K562 (cell line): ENCODE results near the gene RYR1. TPM values are rescaled to one million over a fixed set of nuclear protein-coding genes. Genes with fewer than 3 reads are reported as not detected.

Experiments used
- ATAC-seq: fragments of 200-7000 bp; cut with Tn5 transposase; 3 replicates; pipeline ENCODE4 v1.9.1; 2020; ENCODE audit warnings: moderate library complexity
- BruUV-seq: library from RNA; stranded (reverse); fragments of 400-500 nt; replicated peaks from 2 replicates; lab custom pipeline; 2021; lab: Mats Ljungman, UMichigan
- CTCF ChIA-PET: fragments of 300-600 bp; formaldehyde crosslinking; extraction: SDS; loops from one replicate; lab custom pipeline; 2021; ENCODE audit warnings: low intra/inter-chr PET ratio; lab: Yijun Ruan, JAX
- POLR2A ChIA-PET: fragments of 300-600, 350-650 bp; sonication (Branson Sonifier 250); formaldehyde crosslinking; extraction: SDS; loops from one replicate; lab custom pipeline; 2021; ENCODE audit warnings: antibody characterized with exemption, inconsistent platforms; lab: Yijun Ruan, JAX
- DNase-seq, 4 experiments: peaks; one replicate each; pipeline versions ENCODE4 v3.0.0 to v3.0.0-alpha.2; 2011 to 2018; ENCODE audit warnings: low spot score in 3 of 4, mixed read lengths in 3 of 4; ENCODE audit errors: extremely low read depth in 1 of 4
- FAIRE-seq: peaks from 2 replicates; lab custom pipeline; 2011; peaks lifted over from hg19 to GRCh38; lab: Jason Lieb, UNC
- H2AFZ ChIP-seq: 2 replicates; pipeline ENCODE4 v1.6.0; 2011; ENCODE audit warnings: low read depth, low read length, control low read depth, inconsistent platforms
- H3K27ac ChIP-seq: fragments of 200-600 bp; 3 replicates; pipeline ENCODE4 v1.8.0; 2011; ENCODE audit warnings: low read depth, mild to moderate bottlenecking, control low read depth, inconsistent platforms, low read length, moderate library complexity, mixed read lengths; ENCODE audit errors: extremely low read depth
- H3K27me3 ChIP-seq, 2 experiments: fragments of 300-600 bp in 1 of 2; 2 replicates in 1 of 2; 3 replicates in 1 of 2; pipeline versions ENCODE4 v1.6.0 to v1.8.0; 2011; ENCODE audit warnings: inconsistent platforms in 2 of 2, low read length in 2 of 2, mild to moderate bottlenecking in 1 of 2, mixed read lengths in 1 of 2, moderate library complexity in 1 of 2; ENCODE audit not compliant: control insufficient read depth in 2 of 2, insufficient read depth in 2 of 2
- H3K36me3 ChIP-seq: fragments of 300-600 bp; 3 replicates; pipeline ENCODE4 v1.8.0; 2011; ENCODE audit warnings: mild to moderate bottlenecking, low read length, inconsistent platforms; ENCODE audit not compliant: control insufficient read depth, insufficient read depth
- H3K4me1 ChIP-seq, 2 experiments: fragments of 200-600 bp in 1 of 2; replicated peaks in 1 of 2; 2 replicates in 1 of 2; 3 replicates in 1 of 2; pipeline versions ENCODE4 v1.5.1 to v1.8.0; 2011; ENCODE audit warnings: inconsistent platforms in 2 of 2, low read length in 2 of 2, mild to moderate bottlenecking in 1 of 2, mixed read lengths in 1 of 2, moderate library complexity in 1 of 2; ENCODE audit not compliant: control insufficient read depth in 2 of 2, insufficient read depth in 2 of 2
- H3K4me2 ChIP-seq: 2 replicates; pipeline ENCODE4 v1.6.1; 2011; ENCODE audit warnings: low read length, control low read depth, inconsistent platforms, mixed read lengths; ENCODE audit not compliant: insufficient read depth
- H3K4me3 ChIP-seq: fragments of 200-600 bp; sonication (generic), shearing (Covaris generic); 2 replicates; pipeline ENCODE4 v1.5.1; 2016; ENCODE audit warnings: control low read depth, inconsistent platforms
- H3K79me2 ChIP-seq: fragments of 200-600 bp; 3 replicates; pipeline ENCODE4 v1.8.0; 2011; ENCODE audit warnings: low read length, inconsistent platforms; ENCODE audit not compliant: control insufficient read depth, insufficient read depth
- H3K9ac ChIP-seq, 2 experiments: 2 replicates each; pipeline versions ENCODE4 v1.6.0 to v1.6.1; 2011; ENCODE audit warnings: low read depth in 2 of 2, low read length in 2 of 2, control low read depth in 1 of 2, inconsistent platforms in 1 of 2, mild to moderate bottlenecking in 1 of 2, mixed read lengths in 1 of 2; ENCODE audit not compliant: insufficient read depth in 1 of 2
- H3K9me1 ChIP-seq: one replicate; pipeline ENCODE4 v1.6.0; 2011; ENCODE audit warnings: inconsistent platforms, mild to moderate bottlenecking, low read length, moderate library complexity; ENCODE audit not compliant: control insufficient read depth, insufficient read depth
- H3K9me3 ChIP-seq: replicated peaks from 2 replicates; pipeline ENCODE4 v1.5.1; 2011; ENCODE audit warnings: low read depth, low read length, inconsistent platforms; ENCODE audit not compliant: control insufficient read depth, insufficient read depth
- H4K20me1 ChIP-seq: replicated peaks from 2 replicates; pipeline ENCODE4 v1.6.1; 2011; ENCODE audit warnings: low read length, inconsistent platforms, mixed read lengths; ENCODE audit not compliant: control insufficient read depth, insufficient read depth
- MTA1 ChIP-seq: fragments of 450-650 bp; IDR thresholded peaks from 2 replicates; pipeline ENCODE4 v1.6.1; 2017; ENCODE audit warnings: borderline replicate concordance
- ZBTB33 ChIP-seq: sonication (generic); formaldehyde crosslinking; IDR thresholded peaks from 2 replicates; pipeline ENCODE4 v1.8.1; 2023; ENCODE audit warnings: mild to moderate bottlenecking, missing genetic modification reagents
- WGBS: fragments of 100-300 bp; shearing (Covaris generic); methylation state at CpG from one replicate; pipeline ENCODE4 v1.1.6; 2016; ENCODE audit warnings: low coverage, mixed read lengths; ENCODE audit not compliant: insufficient coverage; ENCODE audit errors: missing lambda C conversion rate; 5-methylcytosine and 5-hydroxymethylcytosine counted together
- in situ Hi-C: fragments of 300-500 bp; cut with MboI; formaldehyde crosslinking; loops from 4 replicates; pipeline ENCODE4 v1.15.0; 2018; ENCODE audit warnings: inconsistent platforms, mixed read lengths
- intact Hi-C: fragments of 100-400 bp; cut with micrococcal nuclease; formaldehyde crosslinking; loops from 2 replicates; pipeline ENCODE4 v1.14.2; 2022
- polyA plus RNA-seq, 8 experiments: library from polyadenylated mRNA; depleted of rRNA in 4 of 8; stranded (reverse) in 5 of 8; unstranded in 3 of 8; fragments of >200 nt; fragmentation: Nextera tagmentation in 2 of 8; fragmentation: Illumina TruSeq in 1 of 8; extraction: Ambion mirVana in 2 of 8; extraction: Trizol in 1 of 8; gene quantifications; 2 replicates each; pipeline versions ENCODE4 v1.2.1 to v1.2.3, GENCODE V29; 2011 to 2014; ENCODE audit warnings: inconsistent platforms in 1 of 8, missing spikeins in 1 of 8
- total RNA-seq, 7 experiments: library from RNA; depleted of rRNA in 6 of 7; stranded (reverse); fragments of >200 nt in 6 of 7; fragmentation: Illumina TruSeq in 2 of 7; extraction: Trizol in 2 of 7; gene quantifications; 2 replicates each; pipeline versions ENCODE4 v1.2.1 to v1.2.3, GENCODE V29; 2011 to 2021; ENCODE audit warnings: low replicate concordance in 1 of 7

Gene RYR1
- total and polyA plus RNA-seq, 9 of the 15 experiments (the other 6 are each of a cell fraction or from before 2014, with no cell fraction given) = 0.11 to 7.4 (median 3.7) TPM

GRCh38 chr19:38394488-38394887 is 39.0 kb upstream of the RYR1 start:
- Histone ChIP-seq H3K9me3 (0 out of 2 replicates have a peak, but pooled peaks cover 2% of the 10 kb centered on the region), H3K79me2 (no peaks in the 10 kb centered on the region), H3K27me3 (no peaks in the 10 kb centered on the region), H3K9ac (no peak overlapping the region; a peak in 1 of 4 replicates), H2AFZ (no peak overlapping the region), H3K4me2 (no peak overlapping the region), H3K4me1 (peaks cover 14 to 33% of the 10 kb centered on the region in 2 experiments; a peak in 4 of 5 replicates), H3K27ac (no peak overlapping the region), H4K20me1 (no peaks in the 10 kb centered on the region), H3K4me3 (no peak overlapping the region), H3K36me3 (no peaks in the 10 kb centered on the region), H3K9me1 (no peaks in the 10 kb centered on the region)
- POLR2A ChIA-PET = interaction anchor here (1.3 kb wide), 1 partner anchor 20 kb away, joined by 4 read pairs; the partner anchor contains the start of gene PSMD8
- no peak for DNase-seq
- BruUV-seq = no TSS peak
- no peak for ATAC-seq
- WGBS = 75% methylated on average over 23 of the region's 30 CpGs
- intact Hi-C loops (no loop called here), in situ Hi-C loops (no loop called here)
- CTCF ChIA-PET = no interaction called here
- no peak for FAIRE-seq
- TF ChIP-seq ZBTB33 (CRISPR knock-in tag) (peak; percentile 90), MTA1 (no peak)
